Muscle of leg (tissue), 11 donors: ENCODE measurements around the gene BAHD1. TPM values are rescaled to one million over a fixed set of nuclear protein-coding genes. Genes with fewer than 3 reads are reported as not detected.

Source experiments
- DNase-seq: peaks from one replicate; pipeline ENCODE4 v3.0.0; 2013
- H3K27ac ChIP-seq: one replicate; pipeline ENCODE4 v1.5.1; 2013; ENCODE audit warnings: mild to moderate bottlenecking, low read length, control low read depth
- H3K27me3 ChIP-seq: one replicate; pipeline ENCODE4 v1.6.1; 2013; ENCODE audit warnings: low read length; ENCODE audit not compliant: control insufficient read depth, insufficient read depth
- H3K36me3 ChIP-seq: one replicate; pipeline ENCODE4 v1.6.1; 2013; ENCODE audit warnings: low read length; ENCODE audit not compliant: control insufficient read depth, insufficient read depth
- H3K4me1 ChIP-seq: one replicate; pipeline ENCODE4 v1.6.1; 2013; ENCODE audit warnings: low read length; ENCODE audit not compliant: control insufficient read depth, insufficient read depth
- H3K4me3 ChIP-seq: one replicate; pipeline ENCODE4 v1.5.1; 2013; ENCODE audit warnings: low read length, control low read depth
- H3K9me3 ChIP-seq: replicated peaks from 2 replicates; pipeline ENCODE4 v1.6.1; 2013; ENCODE audit warnings: low read depth, low read length; ENCODE audit not compliant: control insufficient read depth
- WGBS: methylation state at CpG from one replicate; pipeline ENCODE4 v1.1.5; 2013; ENCODE audit warnings: missing lambda C conversion rate; ENCODE audit not compliant: insufficient coverage; 5-methylcytosine and 5-hydroxymethylcytosine counted together
- polyA plus RNA-seq, 8 donors: library from polyadenylated mRNA; unstranded; fragments of 120-200 nt; gene quantifications; one replicate each; pipeline versions ENCODE4 v1.2.1 to v1.2.3, GENCODE V29; 2013; ENCODE audit warnings: inconsistent platforms in 1 of 8, low replicate concordance in 1 of 8; ENCODE audit not compliant: insufficient read length in 8 of 8, insufficient read depth in 1 of 8
- total RNA-seq: library from RNA; stranded (reverse); fragments of 120-200 nt; gene quantifications from one replicate; pipeline ENCODE4 v1.2.4, GENCODE V29; 2013

Gene BAHD1
- total and polyA plus RNA-seq, 9 donors: 12.1 to 22.6 (median 18.4) TPM

- Histone ChIP-seq H3K9me3 (no peaks in the 10 kb centered on the region), H3K4me1 (peaks cover 6% of the 10 kb centered on the region), H3K4me3 (no peak overlapping the region), H3K36me3 (peaks cover 57% of the 10 kb centered on the region), H3K27ac (no peak overlapping the region), H3K27me3 (no peaks in the 10 kb centered on the region)
- WGBS: no CpG with 5 or more reads among the region's 3 CpGs
- DNase-seq: no peak
Observed at GRCh38 chr15:40464595-40465185, 23.9 kb downstream of the BAHD1 start.

- Histone ChIP-seq H3K36me3 (peaks cover 50% of the 10 kb centered on the region), H3K9me3 (no peaks in the 10 kb centered on the region), H3K4me1 (peaks cover 15% of the 10 kb centered on the region), H3K27me3 (no peaks in the 10 kb centered on the region), H3K27ac (no peak overlapping the region), H3K4me3 (no peak overlapping the region)
- WGBS: 100% methylated on average over 3 of the region's 10 CpGs
- DNase-seq: no peak
Observed at GRCh38 chr15:40465939-40466338, 25.2 kb downstream of the BAHD1 start.

- Histone ChIP-seq H3K4me3 (no peak overlapping the region), H3K9me3 (no peaks in the 10 kb centered on the region), H3K27ac (no peak overlapping the region), H3K36me3 (peaks cover 48% of the 10 kb centered on the region), H3K27me3 (no peaks in the 10 kb centered on the region), H3K4me1 (peaks cover 17% of the 10 kb centered on the region)
- 75% methylated on average over 4 of the region's 7 CpGs for WGBS
- DNase-seq: no peak
Observed at GRCh38 chr15:40466426-40467260, 25.9 kb downstream of the BAHD1 start.

GRCh38 chr15:40467261-40467615 lies 26.5 kb downstream of the BAHD1 start:
- peaks cover 23% of the 10 kb centered on the region for H3K4me1 ChIP-seq
- H3K27me3 ChIP-seq: no peaks in the 10 kb centered on the region
- DNase-seq: no peak
- H3K4me3 ChIP-seq: no peak overlapping the region
- H3K36me3 ChIP-seq: peaks cover 42% of the 10 kb centered on the region
- H3K9me3 ChIP-seq: no peaks in the 10 kb centered on the region
- H3K27ac ChIP-seq: no peak overlapping the region

- Histone ChIP-seq H3K9me3 (no peaks in the 10 kb centered on the region), H3K4me3 (no peak overlapping the region), H3K27me3 (no peaks in the 10 kb centered on the region), H3K4me1 (peaks cover 29% of the 10 kb centered on the region), H3K36me3 (peaks cover 37% of the 10 kb centered on the region), H3K27ac (no peak overlapping the region)
- DNase-seq: no peak
- WGBS: 75% methylated on average over 1 of the region's 4 CpGs
Observed at GRCh38 chr15:40468898-40469331, 28.2 kb downstream of the BAHD1 start.

GRCh38 chr15:40469776-40470390 lies 29.1 kb downstream of the BAHD1 start:
- Histone ChIP-seq H3K4me1 (peaks cover 23% of the 10 kb centered on the region), H3K27ac (peak overlapping the region; percentile 88), H3K4me3 (peak overlapping the region; percentile 64), H3K27me3 (no peaks in the 10 kb centered on the region), H3K36me3 (peaks cover 27% of the 10 kb centered on the region), H3K9me3 (no peaks in the 10 kb centered on the region)
- no peak for DNase-seq
- WGBS: 75% methylated on average over 7 of the region's 7 CpGs

- peak; percentile 87 for DNase-seq
- H3K27ac ChIP-seq: peak within 1 kb of the TSS; percentile 88
- under 1% methylated on average over 32 of the region's 52 CpGs for WGBS
- peak within 1 kb of the TSS; percentile 85 for H3K4me3 ChIP-seq
- H3K9me3 ChIP-seq: no peaks in the 10 kb centered on the region
- H3K36me3 ChIP-seq: peaks cover 20% of the 10 kb centered on the region
- no peaks in the 10 kb centered on the region for H3K27me3 ChIP-seq
- H3K4me1 ChIP-seq: peaks cover 22% of the 10 kb centered on the region
Observed at GRCh38 chr15:40470423-40471104, 29.8 kb downstream of the BAHD1 start, which contains the start of gene CHST14. Gene CHST14 (plus strand): TSS chr15:40470984. CDS start chr15:40471214, 230 bp downstream.

GRCh38 chr15:40471105-40471807 lies 30.5 kb downstream of the BAHD1 start:
- Histone ChIP-seq H3K4me3 (peak overlapping the region; percentile 85), H3K4me1 (peaks cover 22% of the 10 kb centered on the region), H3K27ac (peak overlapping the region; percentile 69), H3K27me3 (no peaks in the 10 kb centered on the region), H3K9me3 (no peaks in the 10 kb centered on the region), H3K36me3 (peaks cover 15% of the 10 kb centered on the region)
- under 1% methylated on average over 47 of the region's 60 CpGs for WGBS
- peak; percentile 70 for DNase-seq

- H3K27me3 ChIP-seq: no peaks in the 10 kb centered on the region
- H3K36me3 ChIP-seq: peaks cover 10% of the 10 kb centered on the region
- H3K4me1 ChIP-seq: peaks cover 22% of the 10 kb centered on the region
- no peaks in the 10 kb centered on the region for H3K9me3 ChIP-seq
- peak overlapping the region; percentile 85 for H3K4me3 ChIP-seq
- WGBS: 6% methylated on average over 16 of the region's 16 CpGs
- peak; percentile 24 for DNase-seq
- peak overlapping the region; percentile 69 for H3K27ac ChIP-seq
Observed at GRCh38 chr15:40471808-40472150, 31.0 kb downstream of the BAHD1 start.
